Cardiac muscle cell (in vitro differentiated cells and primary cell): Measurements from ENCODE around the gene ZC3H13. TPM values are rescaled to one million over a fixed set of nuclear protein-coding genes. Genes with fewer than 3 reads are reported as not detected.

Experiments used
- DNase-seq, 2 donors: peaks; one replicate each; pipeline versions ENCODE4 v3.0.0 to v3.0.0-alpha.2; 2010 to 2017; ENCODE audit warnings: low read depth in 1 of 2, low spot score in 1 of 2
- H3K27ac ChIP-seq: fragments of 200-600 bp; sonication (generic); 2 replicates; pipeline ENCODE4 v1.5.1; 2016
- H3K27me3 ChIP-seq: fragments of 200-600 bp; sonication (generic); 2 replicates; pipeline ENCODE4 v1.6.0; 2016; ENCODE audit warnings: control low read depth
- H3K36me3 ChIP-seq: fragments of 200-600 bp; sonication (generic); 2 replicates; pipeline ENCODE4 v1.5.1; 2016; ENCODE audit warnings: control low read depth
- H3K4me1 ChIP-seq: fragments of 200-600 bp; sonication (generic); 2 replicates; pipeline ENCODE4 v1.8.1; 2017; ENCODE audit warnings: low read depth, mild to moderate bottlenecking, mixed run types
- H3K4me3 ChIP-seq: fragments of 200-600 bp; sonication (generic); 2 replicates; pipeline ENCODE4 v1.5.1; 2016; ENCODE audit warnings: mild to moderate bottlenecking
- H3K9me3 ChIP-seq: fragments of 200-600 bp; sonication (generic); 2 replicates; pipeline ENCODE4 v1.5.1; 2017; ENCODE audit warnings: low read depth, mild to moderate bottlenecking, control low read depth
- CTCF ChIP-seq: IDR thresholded peaks from 2 replicates; pipeline ENCODE4 v1.5.1; 2012; ENCODE audit warnings: low read depth, mild to moderate bottlenecking, low read length
- polyA plus RNA-seq: library from polyadenylated mRNA; unstranded; fragments of >200 nt; fragmentation: Nextera tagmentation; extraction: Ambion mirVana; gene quantifications from 2 replicates; pipeline ENCODE4 v1.2.1, GENCODE V29; 2016
- total RNA-seq: library from RNA; depleted of rRNA; stranded (reverse); fragments of >200 nt; gene quantifications from 2 replicates; pipeline ENCODE4 v1.2.3, GENCODE V29; 2016

The ZC3H13 gene
- total and polyA plus RNA-seq, 2 experiments from 2014 or later: 20.0 to 55.2 TPM

GRCh38 chr13:46050771-46051170, 1.8 kb downstream of the ZC3H13 start:
- DNase-seq: no peak
- H3K4me3 ChIP-seq: peak overlapping the region; percentile 91
- H3K36me3 ChIP-seq: no peaks in the 10 kb centered on the region
- no peaks in the 10 kb centered on the region for H3K9me3 ChIP-seq
- H3K4me1 ChIP-seq: peaks cover 19% of the 10 kb centered on the region
- no peak for TF ChIP-seq CTCF
- H3K27me3 ChIP-seq: no peaks in the 10 kb centered on the region
- H3K27ac ChIP-seq: no peak overlapping the region

- TF ChIP-seq CTCF: no peak
Measured at GRCh38 chr13:46045424-46045823, 7.1 kb downstream of the ZC3H13 start.

GRCh38 chr13:46043647-46044046, 8.9 kb downstream of the ZC3H13 start:
- Histone ChIP-seq H3K27ac (no peak overlapping the region), H3K4me1 (no peaks in the 10 kb centered on the region), H3K4me3 (no peak overlapping the region), H3K36me3 (peaks cover 17% of the 10 kb centered on the region), H3K27me3 (no peaks in the 10 kb centered on the region), H3K9me3 (no peaks in the 10 kb centered on the region)
- no peak for TF ChIP-seq CTCF
- no peak for DNase-seq

More at GRCh38 chr13:46045424-46045823, 7.1 kb downstream of the ZC3H13 start:
- Histone ChIP-seq H3K36me3 (peaks cover 4% of the 10 kb centered on the region), H3K4me1 (peaks cover 6% of the 10 kb centered on the region), H3K4me3 (no peak overlapping the region), H3K27ac (no peak overlapping the region), H3K27me3 (no peaks in the 10 kb centered on the region), H3K9me3 (no peaks in the 10 kb centered on the region)
- DNase-seq: no peak

GRCh38 chr13:46041419-46041839, 11.1 kb downstream of the ZC3H13 start:
- H3K27ac ChIP-seq: no peak overlapping the region

GRCh38 chr13:46040763-46041162, 11.8 kb downstream of the ZC3H13 start:
- Histone ChIP-seq H3K4me3 (no peak overlapping the region), H3K36me3 (peaks cover 21% of the 10 kb centered on the region), H3K27me3 (no peaks in the 10 kb centered on the region), H3K9me3 (no peaks in the 10 kb centered on the region), H3K27ac (no peak overlapping the region), H3K4me1 (no peaks in the 10 kb centered on the region)
- DNase-seq: no peak
- TF ChIP-seq CTCF: no peak

More at GRCh38 chr13:46041419-46041839, 11.1 kb downstream of the ZC3H13 start:
- Histone ChIP-seq H3K36me3 (peaks cover 21% of the 10 kb centered on the region), H3K27me3 (no peaks in the 10 kb centered on the region), H3K4me1 (no peaks in the 10 kb centered on the region), H3K9me3 (no peaks in the 10 kb centered on the region), H3K4me3 (no peak overlapping the region)
- TF ChIP-seq CTCF: no peak
- no peak for DNase-seq
